CD8-positive, alpha-beta memory T cell (primary cell): Measurements from ENCODE around the gene AVL9. TPM values are rescaled to one million over a fixed set of nuclear protein-coding genes. Genes with fewer than 3 reads are reported as not detected.

Experiments used
- CTCF ChIA-PET: fragments of 350-600 bp; sonication (Branson Sonifier 250); formaldehyde crosslinking; loops from one replicate; lab custom pipeline; 2021; ENCODE audit warnings: antibody characterized with exemption; lab: Charles Lee
- POLR2A ChIA-PET: fragments of 350-600 bp; sonication (Branson Sonifier 250); formaldehyde crosslinking; loops from one replicate; lab custom pipeline; 2021; ENCODE audit warnings: antibody characterized with exemption; lab: Charles Lee
- DNase-seq, 5 donors: peaks; one replicate each; pipeline versions ENCODE4 v3.0.0 to v3.0.0-alpha.2; 2020 to 2022; ENCODE audit warnings: mixed read lengths in 1 of 5
- H3K27ac ChIP-seq: one replicate; pipeline ENCODE4 v1.7.0; 2013; ENCODE audit warnings: low read depth, mild to moderate bottlenecking, low read length, moderate library complexity
- H3K27me3 ChIP-seq: 2 replicates; pipeline ENCODE4 v1.7.0; 2013; ENCODE audit warnings: low read length, mild to moderate bottlenecking; ENCODE audit not compliant: insufficient read depth, poor library complexity, severe bottlenecking
- H3K36me3 ChIP-seq: 2 replicates; pipeline ENCODE4 v1.7.0; 2013; ENCODE audit warnings: mild to moderate bottlenecking, low read length, moderate library complexity; ENCODE audit not compliant: insufficient read depth
- H3K4me1 ChIP-seq: 2 replicates; pipeline ENCODE4 v1.7.0; 2013; ENCODE audit warnings: mild to moderate bottlenecking, low read length, moderate library complexity; ENCODE audit not compliant: insufficient read depth
- H3K4me3 ChIP-seq: 2 replicates; pipeline ENCODE4 v1.7.0; 2013; ENCODE audit warnings: mild to moderate bottlenecking, low read length
- H3K9me3 ChIP-seq: 2 replicates; pipeline ENCODE4 v1.7.0; 2013; ENCODE audit warnings: mild to moderate bottlenecking, low read length
- H3K27ac Mint-ChIP-seq, 8 donors: one replicate each; pipeline ENCODE4 v1.8.0; 2020 to 2021; ENCODE audit warnings: mixed read lengths in 8 of 8, mild to moderate bottlenecking in 6 of 8, inconsistent platforms in 3 of 8, moderate library complexity in 3 of 8
- H3K27me3 Mint-ChIP-seq, 2 donors: one replicate each; pipeline ENCODE4 v1.8.0; 2020 to 2021; ENCODE audit warnings: mixed read lengths in 2 of 2, mild to moderate bottlenecking in 1 of 2, moderate library complexity in 1 of 2
- H3K36me3 Mint-ChIP-seq, 3 donors: one replicate each; pipeline ENCODE4 v1.8.0; 2020 to 2021; ENCODE audit warnings: mixed read lengths in 3 of 3, inconsistent platforms in 1 of 3, mild to moderate bottlenecking in 1 of 3
- H3K4me1 Mint-ChIP-seq, 3 donors: one replicate each; pipeline ENCODE4 v1.8.0; 2020 to 2021; ENCODE audit warnings: mixed read lengths in 3 of 3, inconsistent platforms in 1 of 3, mild to moderate bottlenecking in 1 of 3
- H3K4me3 Mint-ChIP-seq, 7 donors: one replicate each; pipeline ENCODE4 v1.8.0; 2020 to 2021; ENCODE audit warnings: mixed read lengths in 7 of 7, mild to moderate bottlenecking in 6 of 7, moderate library complexity in 4 of 7, inconsistent platforms in 2 of 7
- H3K9me3 Mint-ChIP-seq, 5 donors: one replicate each; pipeline ENCODE4 v1.8.0; 2020 to 2022; ENCODE audit warnings: mixed read lengths in 5 of 5, mild to moderate bottlenecking in 3 of 5, moderate library complexity in 2 of 5, inconsistent platforms in 1 of 5
- polyA plus RNA-seq: library from polyadenylated mRNA; unstranded; fragments of 300-500 nt; fragmentation: Illumina TruSeq; gene quantifications from one replicate; pipeline ENCODE4 v1.2.3, GENCODE V29; 2021
- total RNA-seq, 2 experiments: library from RNA; stranded (reverse); gene quantifications; one replicate each; pipeline ENCODE4 v1.2.3, GENCODE V29; 2021

Gene AVL9
- total and polyA plus RNA-seq, 3 experiments from 2014 or later = 11.0 to 57.0 (median 49.6) TPM

- peak overlapping the region in 1 of 8 donors; percentile 56 for H3K27ac Mint-ChIP-seq
These were observed 44.1 kb downstream of the AVL9 start for GRCh38 chr7:32539366-32539765.

GRCh38 chr7:32539919-32540531 is 44.7 kb downstream of the AVL9 start:
- Histone ChIP-seq H3K4me3 (no peak overlapping the region), H3K27me3 (no peaks in the 10 kb centered on the region), H3K36me3 (no peaks in the 10 kb centered on the region), H3K4me1 (no peaks in the 10 kb centered on the region), H3K27ac (no peak overlapping the region), H3K9me3 (no peaks in the 10 kb centered on the region)
- H3K27me3 Mint-ChIP-seq = peaks cover 0 to 2% of the 10 kb centered on the region in 2 donors
- peaks cover 27 to 74% (median 40%) of the 10 kb centered on the region in 3 donors for H3K4me1 Mint-ChIP-seq
- CTCF ChIA-PET = no interaction called here
- H3K36me3 Mint-ChIP-seq = peaks cover 0 to 21% (median 6%) of the 10 kb centered on the region in 3 donors
- POLR2A ChIA-PET = no interaction called here
- H3K4me3 Mint-ChIP-seq = no peak overlapping the region
- H3K9me3 Mint-ChIP-seq = no peaks in the 10 kb centered on the region
- DNase-seq = no peak
- peak overlapping the region in 4 of 8 donors; percentile 4 to 56 (median 24) for H3K27ac Mint-ChIP-seq

More at GRCh38 chr7:32539366-32539765, 44.1 kb downstream of the AVL9 start:
- no peaks in the 10 kb centered on the region for H3K36me3 ChIP-seq
- peaks cover 0 to 15% (median 6%) of the 10 kb centered on the region in 3 donors for H3K36me3 Mint-ChIP-seq
- no peaks in the 10 kb centered on the region for H3K4me1 ChIP-seq
- H3K9me3 ChIP-seq = no peaks in the 10 kb centered on the region
- DNase-seq = no peak
- H3K27ac ChIP-seq = no peak overlapping the region
- no peaks in the 10 kb centered on the region for H3K9me3 Mint-ChIP-seq
- no peaks in the 10 kb centered on the region for H3K27me3 ChIP-seq
- peaks cover 27 to 71% (median 38%) of the 10 kb centered on the region in 3 donors for H3K4me1 Mint-ChIP-seq
- ChIA-PET POLR2A (no interaction called here), CTCF (no interaction called here)
- no peak overlapping the region for H3K4me3 ChIP-seq
- peaks cover 0 to 2% of the 10 kb centered on the region in 2 donors for H3K27me3 Mint-ChIP-seq
- H3K4me3 Mint-ChIP-seq = no peak overlapping the region

- ChIA-PET CTCF (no interaction called here), POLR2A (no interaction called here)
- Mint-ChIP-seq H3K4me3 (no peak overlapping the region), H3K27ac (no peak overlapping the region), H3K9me3 (no peaks in the 10 kb centered on the region), H3K4me1 (peaks cover 21 to 60% (median 23%) of the 10 kb centered on the region in 3 donors), H3K27me3 (no peaks in the 10 kb centered on the region), H3K36me3 (peaks cover 0 to 38% (median 11%) of the 10 kb centered on the region in 3 donors)
- H3K4me3 ChIP-seq = no peak overlapping the region
- no peak for DNase-seq
- no peaks in the 10 kb centered on the region for H3K9me3 ChIP-seq
- no peaks in the 10 kb centered on the region for H3K36me3 ChIP-seq
- no peaks in the 10 kb centered on the region for H3K4me1 ChIP-seq
- H3K27me3 ChIP-seq = no peaks in the 10 kb centered on the region
- H3K27ac ChIP-seq = no peak overlapping the region
These were observed 47.3 kb downstream of the AVL9 start for GRCh38 chr7:32542595-32542994.

- no peaks in the 10 kb centered on the region for H3K27me3 Mint-ChIP-seq
- CTCF ChIA-PET = no interaction called here
- H3K9me3 Mint-ChIP-seq = no peaks in the 10 kb centered on the region
- H3K36me3 ChIP-seq = peaks cover 15% of the 10 kb centered on the region
- H3K4me3 ChIP-seq = no peak overlapping the region
- peaks cover 7 to 67% (median 9%) of the 10 kb centered on the region in 3 donors for H3K36me3 Mint-ChIP-seq
- no peak overlapping the region for H3K27ac ChIP-seq
- no peaks in the 10 kb centered on the region for H3K27me3 ChIP-seq
- no peak overlapping the region for H3K4me3 Mint-ChIP-seq
- peaks cover 8 to 21% (median 17%) of the 10 kb centered on the region in 3 donors for H3K4me1 Mint-ChIP-seq
- POLR2A ChIA-PET = no interaction called here
- no peaks in the 10 kb centered on the region for H3K4me1 ChIP-seq
- peak overlapping the region in 1 of 8 donors; percentile 17 for H3K27ac Mint-ChIP-seq
- DNase-seq = no peak
- no peaks in the 10 kb centered on the region for H3K9me3 ChIP-seq
These were observed 64.2 kb downstream of the AVL9 start for GRCh38 chr7:32559480-32559879.

GRCh38 chr7:32560075-32560474 is 64.8 kb downstream of the AVL9 start:
- no peak overlapping the region for H3K27ac ChIP-seq
- Mint-ChIP-seq H3K36me3 (peaks cover 3 to 67% (median 9%) of the 10 kb centered on the region in 3 donors), H3K9me3 (no peaks in the 10 kb centered on the region), H3K27me3 (no peaks in the 10 kb centered on the region), H3K4me1 (peaks cover 10 to 21% (median 17%) of the 10 kb centered on the region in 3 donors), H3K27ac (peak overlapping the region in 2 of 8 donors; percentile 53 to 59), H3K4me3 (no peak overlapping the region)
- H3K9me3 ChIP-seq = no peaks in the 10 kb centered on the region
- DNase-seq = no peak
- no peaks in the 10 kb centered on the region for H3K27me3 ChIP-seq
- no peak overlapping the region for H3K4me3 ChIP-seq
- ChIA-PET CTCF (no interaction called here), POLR2A (no interaction called here)
- H3K36me3 ChIP-seq = peaks cover 12% of the 10 kb centered on the region
- H3K4me1 ChIP-seq = no peaks in the 10 kb centered on the region

GRCh38 chr7:32561613-32562012 is 66.3 kb downstream of the AVL9 start:
- ChIA-PET CTCF (no interaction called here), POLR2A (no interaction called here)

GRCh38 chr7:32564542-32564941 is 69.3 kb downstream of the AVL9 start:
- Mint-ChIP-seq H3K27ac (peak overlapping the region in 2 of 8 donors; percentile 2 to 66), H3K27me3 (no peaks in the 10 kb centered on the region), H3K9me3 (no peaks in the 10 kb centered on the region), H3K4me3 (no peak overlapping the region), H3K36me3 (peaks cover 5 to 53% (median 6%) of the 10 kb centered on the region in 3 donors), H3K4me1 (peaks cover 10 to 20% (median 17%) of the 10 kb centered on the region in 3 donors)
- Histone ChIP-seq H3K4me1 (no peaks in the 10 kb centered on the region), H3K4me3 (no peak overlapping the region), H3K27me3 (no peaks in the 10 kb centered on the region), H3K36me3 (peaks cover 5% of the 10 kb centered on the region), H3K27ac (no peak overlapping the region), H3K9me3 (no peaks in the 10 kb centered on the region)
- POLR2A ChIA-PET = no interaction called here
- no peak for DNase-seq
- CTCF ChIA-PET = interaction anchor here (1.9 kb wide), 1 partner anchor 75 kb away, joined by 5 read pairs; the partner anchor contains the start of gene LSM5

More at GRCh38 chr7:32561613-32562012, 66.3 kb downstream of the AVL9 start:
- Mint-ChIP-seq H3K36me3 (peaks cover 3 to 62% (median 6%) of the 10 kb centered on the region in 3 donors), H3K27me3 (no peaks in the 10 kb centered on the region), H3K9me3 (no peaks in the 10 kb centered on the region), H3K4me3 (no peak overlapping the region), H3K4me1 (peaks cover 10 to 21% (median 17%) of the 10 kb centered on the region in 3 donors), H3K27ac (peak overlapping the region in 6 of 8 donors; percentile 26 to 82 (median 52))
- Histone ChIP-seq H3K27ac (no peak overlapping the region), H3K9me3 (no peaks in the 10 kb centered on the region), H3K27me3 (no peaks in the 10 kb centered on the region), H3K4me1 (no peaks in the 10 kb centered on the region), H3K4me3 (no peak overlapping the region), H3K36me3 (peaks cover 12% of the 10 kb centered on the region)
- DNase-seq = no peak

GRCh38 chr7:32569388-32570289 is 74.3 kb downstream of the AVL9 start:
- peaks cover 0 to 46% (median 8%) of the 10 kb centered on the region in 3 donors for H3K36me3 Mint-ChIP-seq
- Histone ChIP-seq H3K4me1 (no peaks in the 10 kb centered on the region), H3K4me3 (no peak overlapping the region), H3K27ac (no peak overlapping the region), H3K36me3 (peaks cover 11% of the 10 kb centered on the region), H3K27me3 (no peaks in the 10 kb centered on the region), H3K9me3 (no peaks in the 10 kb centered on the region)
- no peaks in the 10 kb centered on the region for H3K9me3 Mint-ChIP-seq
- peaks cover 0 to 1% (median 0%) of the 10 kb centered on the region in 3 donors for H3K4me1 Mint-ChIP-seq
- no peak overlapping the region for H3K4me3 Mint-ChIP-seq
- no peak for DNase-seq
- POLR2A ChIA-PET = no interaction called here
- CTCF ChIA-PET = no interaction called here
- H3K27ac Mint-ChIP-seq = peak overlapping the region in 2 of 8 donors; percentile 17 to 22
- H3K27me3 Mint-ChIP-seq = no peaks in the 10 kb centered on the region
